HCT116 (cell line): ENCODE results near the gene SLC47A2. TPM values are rescaled to one million over a fixed set of nuclear protein-coding genes. Genes with fewer than 3 reads are reported as not detected.

ENCODE experiments used
- ATAC-seq: fragments of 200-7000 bp; cut with Tn5 transposase; 2 replicates; pipeline ENCODE4 v1.9.1; 2020; ENCODE audit warnings: mild to moderate bottlenecking, moderate library complexity
- BruUV-seq: library from RNA; stranded (reverse); fragments of 400-500 nt; replicated peaks from 2 replicates; lab custom pipeline; 2021; lab: Mats Ljungman, UMichigan
- CTCF ChIA-PET: fragments of 300-600 bp; sonication (Branson Sonifier 250); formaldehyde crosslinking; loops from one replicate; lab custom pipeline; 2021; ENCODE audit warnings: antibody characterized with exemption; lab: Charles Lee
- POLR2A ChIA-PET: fragments of 300-600, 350-600 bp; sonication (Branson Sonifier 250); formaldehyde crosslinking; loops from one replicate; lab custom pipeline; 2021; ENCODE audit warnings: antibody characterized with exemption; lab: Charles Lee
- RAD21 ChIA-PET, 2 experiments: fragments of 300-600 bp; sonication (Branson Sonifier 250); formaldehyde crosslinking; loops; one replicate each; lab custom pipeline; 2023; ENCODE audit warnings: low total read pairs in 2 of 2; ENCODE audit not compliant: uncharacterized antibody in 2 of 2, unreplicated experiment in 2 of 2, low non-redundant PET in 1 of 2; lab: Charles Lee
- DNase-seq: peaks from one replicate; pipeline ENCODE4 v3.0.0-alpha.2; 2010; ENCODE audit warnings: low read depth, low spot score
- H2AFZ ChIP-seq: fragments of 200-600 bp; shearing (Covaris generic), sonication (generic); 2 replicates; pipeline ENCODE4 v1.6.1; 2017; ENCODE audit warnings: low read depth, mixed run types, mixed read lengths, antibody characterized with exemption, low read length; ENCODE audit not compliant: poor library complexity, severe bottlenecking
- H3K27ac ChIP-seq: 2 replicates; pipeline ENCODE4 v1.5.1; 2012; ENCODE audit warnings: low read depth, low read length
- H3K27me3 ChIP-seq: fragments of 200-600 bp; sonication (generic); 2 replicates; pipeline ENCODE4 v1.6.1; 2016; ENCODE audit warnings: mixed run types, low read length, mixed read lengths; ENCODE audit not compliant: insufficient read depth
- H3K36me3 ChIP-seq, 2 experiments: fragments of 200-500 bp in 1 of 2; fragments of 200-600 bp in 1 of 2; sonication (Bioruptor generic) in 1 of 2; sonication (generic) in 1 of 2; 2 replicates each; pipeline versions ENCODE4 v1.5.1 to v1.6.1; 2014 to 2016; ENCODE audit warnings: low read length in 2 of 2, inconsistent platforms in 1 of 2, mixed read lengths in 1 of 2, mixed run types in 1 of 2; ENCODE audit not compliant: insufficient read depth in 2 of 2, control insufficient read depth in 1 of 2
- H3K4me1 ChIP-seq, 2 experiments: fragments of 200-600 bp in 1 of 2; sonication (generic) in 1 of 2; 2 replicates each; pipeline versions ENCODE4 v1.5.1 to v1.6.1; 2012 to 2017; ENCODE audit warnings: low read length in 2 of 2, inconsistent platforms in 1 of 2, mild to moderate bottlenecking in 1 of 2, mixed read lengths in 1 of 2, mixed run types in 1 of 2, moderate library complexity in 1 of 2; ENCODE audit not compliant: insufficient read depth in 2 of 2, control insufficient read depth in 1 of 2
- H3K4me2 ChIP-seq: fragments of 200-600 bp; sonication (generic); 2 replicates; pipeline ENCODE4 v1.6.1; 2017; ENCODE audit warnings: mixed run types, low read length, mixed read lengths
- H3K4me3 ChIP-seq, 2 experiments: fragments of 200-600 bp in 1 of 2; sonication (generic) in 1 of 2; replicated peaks in 1 of 2; 2 replicates each; pipeline ENCODE4 v1.5.1; 2011 to 2016; ENCODE audit warnings: low read length in 2 of 2, control low read depth in 1 of 2, low read depth in 1 of 2, mild to moderate bottlenecking in 1 of 2, mixed read lengths in 1 of 2, mixed run types in 1 of 2
- H3K79me2 ChIP-seq: fragments of 200-600 bp; sonication (generic); 2 replicates; pipeline ENCODE4 v1.6.1; 2017; ENCODE audit warnings: mild to moderate bottlenecking, mixed run types, low read length, moderate library complexity, mixed read lengths; ENCODE audit not compliant: insufficient read depth
- H3K9ac ChIP-seq: fragments of 200-600 bp; sonication (generic); 2 replicates; pipeline ENCODE4 v1.6.1; 2016; ENCODE audit warnings: low read length, mixed read lengths
- H3K9me2 ChIP-seq: fragments of 200-600 bp; sonication (generic), shearing (Covaris generic); 2 replicates; pipeline ENCODE4 v1.6.1; 2017; ENCODE audit warnings: mixed run types, mild to moderate bottlenecking, moderate library complexity; ENCODE audit not compliant: insufficient read depth
- H3K9me3 ChIP-seq, 2 experiments: fragments of 200-500 bp in 1 of 2; fragments of 200-600 bp in 1 of 2; sonication (Bioruptor generic) in 1 of 2; sonication (generic) in 1 of 2; 2 replicates each; pipeline ENCODE4 v1.6.1; 2014 to 2017; ENCODE audit warnings: low read length in 2 of 2, mixed read lengths in 2 of 2, inconsistent platforms in 1 of 2, low read depth in 1 of 2, mild to moderate bottlenecking in 1 of 2, mixed run types in 1 of 2, moderate library complexity in 1 of 2; ENCODE audit not compliant: control insufficient read depth in 1 of 2, insufficient read depth in 1 of 2
- H4K20me1 ChIP-seq: fragments of 200-600 bp; sonication (generic), shearing (Covaris generic); 2 replicates; pipeline ENCODE4 v1.6.1; 2017; ENCODE audit warnings: mixed run types, mild to moderate bottlenecking, moderate library complexity; ENCODE audit not compliant: insufficient read depth
- ATF3 ChIP-seq: IDR thresholded peaks from 2 replicates; pipeline ENCODE4 v1.6.1; 2012
- CBX3 ChIP-seq: IDR thresholded peaks from 2 replicates; pipeline ENCODE4 v1.6.1; 2012; ENCODE audit warnings: low read depth
- EGR1 ChIP-seq: IDR thresholded peaks from 2 replicates; pipeline ENCODE4 v1.6.1; 2012; ENCODE audit warnings: low read depth
- ELF1 ChIP-seq: IDR thresholded peaks from 2 replicates; pipeline ENCODE4 v1.6.1; 2012; ENCODE audit warnings: low read depth, borderline replicate concordance
- FOSL1 ChIP-seq: IDR thresholded peaks from 2 replicates; pipeline ENCODE4 v1.6.1; 2012; ENCODE audit warnings: low read depth
- POLR2A ChIP-seq: IDR thresholded peaks from 2 replicates; pipeline ENCODE4 v1.7.0; 2011; ENCODE audit warnings: borderline replicate concordance; ENCODE audit not compliant: insufficient read depth, insufficient read length; ENCODE audit errors: extremely low read depth
- POLR2AphosphoS5 ChIP-seq: IDR thresholded peaks from 2 replicates; pipeline ENCODE4 v1.6.1; 2011; ENCODE audit warnings: mild to moderate bottlenecking, low read depth, low read length, moderate library complexity
- RAD21 ChIP-seq: IDR thresholded peaks from 2 replicates; pipeline ENCODE4 v1.6.1; 2012; ENCODE audit warnings: low read depth, mild to moderate bottlenecking
- REST ChIP-seq: IDR thresholded peaks from 2 replicates; pipeline ENCODE4 v1.6.1; 2012; ENCODE audit warnings: low read depth
- SIN3A ChIP-seq: IDR thresholded peaks from 2 replicates; pipeline ENCODE4 v1.6.1; 2012; ENCODE audit warnings: low read depth
- SRF ChIP-seq: IDR thresholded peaks from 2 replicates; pipeline ENCODE4 v1.6.1; 2012; ENCODE audit warnings: low read depth
- TCF7L2 ChIP-seq: IDR thresholded peaks from 2 replicates; pipeline ENCODE4 v1.7.0; 2011; ENCODE audit warnings: borderline replicate concordance, inconsistent platforms; ENCODE audit not compliant: insufficient read depth, insufficient read length; ENCODE audit errors: extremely low read depth
- YY1 ChIP-seq: IDR thresholded peaks from 2 replicates; pipeline ENCODE4 v1.6.1; 2011; ENCODE audit warnings: low read length, low read depth, moderate library complexity, mild to moderate bottlenecking; ENCODE audit not compliant: insufficient replicate concordance; ENCODE audit errors: extremely low read depth
- ZFX ChIP-seq: fragments of 450-650 bp; IDR thresholded peaks from 2 replicates; pipeline ENCODE4 v1.6.1; 2017
- ZNF274 ChIP-seq: fragments of 200-500 bp; sonication (Bioruptor generic); IDR thresholded peaks from 2 replicates; pipeline ENCODE4 v1.6.1; 2014; ENCODE audit warnings: mild to moderate bottlenecking, low read depth, low read length, inconsistent platforms
- intact Hi-C: fragments of 100-400 bp; cut with micrococcal nuclease; formaldehyde crosslinking; loops from 2 replicates; pipeline ENCODE4 v1.10.0; 2022
- total RNA-seq: library from RNA; stranded (reverse); gene quantifications from one replicate; pipeline ENCODE4 v1.2.1, GENCODE V29; 2021; ENCODE audit not compliant: unreplicated experiment
- TF ChIP-seq, protein P1 (sequence below), 3 experiments: fragments of 200-600 bp in 1 of 3; sonication (generic) in 1 of 3; IDR thresholded peaks in 2 of 3; conservative IDR thresholded peaks in 1 of 3; 2 replicates each; pipeline ENCODE4 v1.5.1; 2012 to 2017; ENCODE audit warnings: low read depth in 2 of 3, low read length in 2 of 3, antibody characterized with exemption in 1 of 3, borderline replicate concordance in 1 of 3, control low read depth in 1 of 3, mild to moderate bottlenecking in 1 of 3, mixed read lengths in 1 of 3, mixed run types in 1 of 3, moderate library complexity in 1 of 3; ENCODE audit not compliant: insufficient read depth in 1 of 3

Gene SLC47A2
- total RNA-seq, 1 experiment from 2014 or later, result not detected

DNA sequence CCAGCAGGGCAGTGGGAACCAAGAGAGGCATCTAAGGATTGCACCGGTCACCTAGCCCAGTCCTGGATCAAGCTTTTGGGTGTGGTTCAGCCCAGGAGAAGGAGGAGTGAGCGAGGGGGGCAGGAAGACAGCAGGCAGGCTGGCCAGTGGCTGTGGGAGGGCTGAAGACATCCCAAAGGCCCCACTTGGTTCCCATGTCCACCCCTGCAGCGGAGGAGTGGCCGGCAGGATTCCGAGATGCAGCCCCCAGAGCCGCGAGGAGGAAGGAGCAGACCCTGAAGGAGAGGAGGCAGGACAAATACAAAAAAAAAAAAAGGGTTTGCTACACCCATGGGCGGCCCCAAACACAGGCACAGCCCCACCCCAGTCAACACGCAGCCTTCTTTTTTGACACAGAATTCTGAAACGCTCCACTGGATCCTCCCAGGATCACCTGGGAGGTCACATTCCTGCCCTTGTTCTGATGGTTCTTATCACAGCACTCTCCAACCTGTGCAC is 1.1 kb upstream of the SLC47A2 start:
- no peak overlapping the region for H3K4me3 ChIP-seq
- DNase-seq, result no peak
- peaks cover 11 to 34% of the 10 kb centered on the region in 2 experiments; a peak in 3 of 4 replicates for H3K4me1 ChIP-seq
- POLR2A ChIA-PET, result no interaction called here
- H4K20me1 ChIP-seq, result no peaks in the 10 kb centered on the region
- H3K27ac ChIP-seq, result no peak overlapping the region
- H3K9me2 ChIP-seq, result no peaks in the 10 kb centered on the region
- no peaks in the 10 kb centered on the region for H3K9me3 ChIP-seq
- no peaks in the 10 kb centered on the region for H3K27me3 ChIP-seq
- no peak overlapping the region for H2AFZ ChIP-seq
- RAD21 ChIA-PET, result no interaction called here
- CTCF ChIA-PET, result no interaction called here
- TF ChIP-seq SRF (no peak), POLR2AphosphoS5 (no peak), CBX3 (no peak), ELF1 (no peak), REST (no peak), ZNF274 (no peak), EGR1 (no peak), POLR2A (no peak)
- no peaks in the 10 kb centered on the region for H3K36me3 ChIP-seq
- no peak overlapping the region for H3K9ac ChIP-seq
- no peak for ATAC-seq
- intact Hi-C loops, result no loop called here
- no TSS peak for BruUV-seq
- no peaks in the 10 kb centered on the region for H3K79me2 ChIP-seq
- H3K4me2 ChIP-seq, result no peak overlapping the region

DNA sequence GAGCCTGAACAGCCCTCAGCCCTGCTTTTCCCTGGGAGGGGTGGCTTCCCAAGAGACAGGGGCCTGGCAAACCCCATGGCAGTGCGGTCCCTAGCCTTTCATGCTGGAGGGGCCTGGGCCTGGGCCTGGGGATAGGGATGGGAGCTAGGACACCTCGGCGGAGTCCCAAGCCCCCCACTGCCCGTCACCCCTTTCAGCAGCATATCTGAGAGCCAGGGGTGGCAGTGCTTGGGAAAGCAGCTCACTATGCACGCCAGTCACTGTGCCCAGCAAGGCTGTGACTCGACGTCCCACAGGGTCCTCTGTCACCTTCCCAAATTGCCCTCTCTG is 612 bp upstream of the SLC47A2 start:
- Histone ChIP-seq H3K9me3 (no peaks in the 10 kb centered on the region), H2AFZ (no peak overlapping the region), H3K27ac (no peak overlapping the region), H3K9ac (no peak overlapping the region), H3K36me3 (no peaks in the 10 kb centered on the region), H3K4me2 (no peak overlapping the region), H3K27me3 (no peaks in the 10 kb centered on the region), H3K9me2 (no peaks in the 10 kb centered on the region), H3K4me1 (peaks cover 11 to 34% of the 10 kb centered on the region in 2 experiments; a peak in 3 of 4 replicates), H3K79me2 (no peaks in the 10 kb centered on the region), H4K20me1 (no peaks in the 10 kb centered on the region), H3K4me3 (no peak overlapping the region)
- DNase-seq, result no peak
- ATAC-seq, result no peak
- ChIA-PET CTCF (no interaction called here), POLR2A (no interaction called here), RAD21 (no interaction called here)
- no TSS peak for BruUV-seq
- intact Hi-C loops, result no loop called here
- TF ChIP-seq POLR2A (no peak), SIN3A (no peak), CBX3 (no peak), FOSL1 (no peak), POLR2AphosphoS5 (no peak), ZFX (no peak), ZNF274 (no peak), RAD21 (no peak), YY1 (no peak), ATF3 (no peak), TCF7L2 (no peak), EGR1 (no peak)
- TF ChIP-seq, protein P1, sequence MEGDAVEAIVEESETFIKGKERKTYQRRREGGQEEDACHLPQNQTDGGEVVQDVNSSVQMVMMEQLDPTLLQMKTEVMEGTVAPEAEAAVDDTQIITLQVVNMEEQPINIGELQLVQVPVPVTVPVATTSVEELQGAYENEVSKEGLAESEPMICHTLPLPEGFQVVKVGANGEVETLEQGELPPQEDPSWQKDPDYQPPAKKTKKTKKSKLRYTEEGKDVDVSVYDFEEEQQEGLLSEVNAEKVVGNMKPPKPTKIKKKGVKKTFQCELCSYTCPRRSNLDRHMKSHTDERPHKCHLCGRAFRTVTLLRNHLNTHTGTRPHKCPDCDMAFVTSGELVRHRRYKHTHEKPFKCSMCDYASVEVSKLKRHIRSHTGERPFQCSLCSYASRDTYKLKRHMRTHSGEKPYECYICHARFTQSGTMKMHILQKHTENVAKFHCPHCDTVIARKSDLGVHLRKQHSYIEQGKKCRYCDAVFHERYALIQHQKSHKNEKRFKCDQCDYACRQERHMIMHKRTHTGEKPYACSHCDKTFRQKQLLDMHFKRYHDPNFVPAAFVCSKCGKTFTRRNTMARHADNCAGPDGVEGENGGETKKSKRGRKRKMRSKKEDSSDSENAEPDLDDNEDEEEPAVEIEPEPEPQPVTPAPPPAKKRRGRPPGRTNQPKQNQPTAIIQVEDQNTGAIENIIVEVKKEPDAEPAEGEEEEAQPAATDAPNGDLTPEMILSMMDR (IDR thresholded peaks at IDR 0.05 in 2 of 3, conservative IDR thresholded peaks at IDR 0.05 in 1 of 3; ENCODE audit: borderline replicate concordance in 1 of 3, insufficient read depth in 1 of 3, low read depth in 2 of 3, low read length in 2 of 3), result no peak
